Left cardiac atrium (tissue), 4 donors: ENCODE results near the gene MBD3L1. TPM values are rescaled to one million over a fixed set of nuclear protein-coding genes. Genes with fewer than 3 reads are reported as not detected.

Source experiments
- ATAC-seq, 2 donors: fragments of 200-7000 bp; cut with Tn5 transposase; one replicate each; pipeline ENCODE4 v1.9.1; 2020; ENCODE audit warnings: mild to moderate bottlenecking in 2 of 2, moderate library complexity in 2 of 2
- DNase-seq: peaks from one replicate; pipeline ENCODE4 v3.0.0-alpha.2; 2020
- intact Hi-C, 2 donors: fragments of 100-400 bp; cut with DNase I; formaldehyde crosslinking; loops; one replicate each; pipeline versions ENCODE4 v1.14.1 to v1.15.1; 2022 to 2023
- total RNA-seq, 2 donors: library from RNA; stranded (reverse); fragmentation: NEBNext Ultra II Directional; extraction: Animal tissue kit (Norgen Biotek cat#: 25700); gene quantifications; one replicate each; pipeline ENCODE4 v1.2.1, GENCODE V29; 2021
- donor health status: DM: no; HTN: yes; CAD: no.
- donor health status: DM: no; HTN: yes; CAD: no; lungs with severe emphysema.
- donor health status: DM: yes; HTN: yes; CAD: no.
- donor health status: Dilated cardiomyopathy.

Gene MBD3L1
- total RNA-seq, 2 donors from 2014 or later = not detected

DNA sequence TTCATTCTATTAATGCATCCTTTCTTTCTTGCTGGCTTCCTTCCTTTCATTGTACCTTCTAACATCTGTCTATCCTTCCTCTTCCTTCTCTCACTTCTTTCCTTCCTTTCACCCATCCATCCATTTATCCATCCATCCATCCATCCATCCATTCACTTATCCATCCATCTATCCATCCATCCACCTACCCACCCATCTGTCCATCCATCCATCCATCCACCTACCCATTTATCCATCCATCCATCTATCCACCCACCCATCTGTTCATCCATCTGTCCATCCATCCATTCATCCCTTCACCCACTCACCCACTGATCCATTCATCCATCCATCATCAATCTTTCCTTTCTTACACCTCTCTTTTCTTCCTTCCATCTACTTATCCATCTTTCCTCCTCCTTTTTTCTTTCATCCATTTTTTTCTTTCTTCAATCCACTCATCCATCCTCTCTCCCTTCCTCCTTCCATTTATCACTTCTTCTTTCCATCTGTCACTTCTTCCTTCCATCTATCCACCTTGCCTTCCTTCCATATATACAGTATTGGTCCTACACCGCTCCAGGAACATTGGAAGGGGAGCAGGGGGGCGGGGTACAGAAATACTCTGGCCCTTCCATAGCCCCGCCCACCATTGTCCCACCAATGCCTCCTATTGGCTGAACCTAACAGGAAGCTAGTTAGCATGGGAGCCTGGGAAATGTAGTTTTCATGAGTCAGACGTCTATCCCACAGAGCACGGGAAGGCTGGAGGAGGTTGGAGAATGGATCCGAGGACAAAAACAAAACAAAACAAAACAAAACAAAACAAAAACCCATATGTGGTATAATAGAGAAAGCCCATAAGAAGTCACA lies 45.9 kb downstream of the MBD3L1 start:
- no peak for ATAC-seq
- DNase-seq = no peak
- intact Hi-C loops = no loop called here

DNA sequence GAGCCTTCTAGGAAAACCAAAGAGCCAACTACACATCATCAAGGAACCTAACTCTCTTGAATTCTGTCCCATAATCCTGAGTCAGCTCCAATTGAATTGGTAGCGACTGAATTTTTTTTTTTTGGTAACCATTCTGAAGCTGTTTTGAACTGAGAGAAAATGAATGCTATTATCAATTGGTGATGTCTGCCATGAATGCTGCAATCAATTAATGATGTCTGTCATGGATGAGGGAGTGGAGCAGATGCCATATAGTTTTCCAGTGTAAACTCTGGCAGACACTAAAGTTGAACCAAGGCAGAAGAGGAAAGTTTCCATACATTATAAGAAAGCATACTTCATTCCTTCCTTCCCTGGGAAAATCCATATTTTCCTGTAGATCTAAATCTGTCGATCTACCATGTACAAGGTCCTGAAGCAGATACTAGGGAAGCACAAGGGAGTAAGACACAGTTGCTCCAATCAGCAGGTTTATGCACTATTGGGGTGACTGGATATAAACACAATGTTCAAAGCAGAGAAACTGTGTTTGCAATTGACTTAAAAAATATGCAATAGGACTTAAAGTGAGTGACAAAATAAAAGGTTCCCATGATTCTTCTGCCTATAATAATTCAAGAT lies 48.8 kb downstream of the MBD3L1 start:
- ATAC-seq = no peak
- intact Hi-C loops = no loop called here
- no peak for DNase-seq

DNA sequence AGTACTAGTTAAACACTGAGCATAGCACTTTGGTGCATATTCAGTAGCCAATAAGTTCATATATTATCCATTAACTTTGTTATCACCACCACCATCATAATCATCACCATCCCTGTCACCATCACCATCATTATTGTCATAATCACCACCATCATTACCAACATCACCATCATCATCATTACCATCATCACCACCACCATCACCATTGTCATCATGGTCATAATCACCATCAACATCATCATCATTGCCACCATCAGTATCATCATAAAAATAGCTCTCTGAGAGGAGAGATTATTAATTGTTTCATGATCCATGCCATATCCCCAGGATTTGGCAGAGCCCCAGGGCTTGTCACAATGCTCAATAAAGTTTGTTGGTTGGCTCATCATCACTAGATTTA lies 49.3 kb downstream of the MBD3L1 start:
- DNase-seq (no peak), ATAC-seq (no peak)
- intact Hi-C loops = no loop called here

DNA sequence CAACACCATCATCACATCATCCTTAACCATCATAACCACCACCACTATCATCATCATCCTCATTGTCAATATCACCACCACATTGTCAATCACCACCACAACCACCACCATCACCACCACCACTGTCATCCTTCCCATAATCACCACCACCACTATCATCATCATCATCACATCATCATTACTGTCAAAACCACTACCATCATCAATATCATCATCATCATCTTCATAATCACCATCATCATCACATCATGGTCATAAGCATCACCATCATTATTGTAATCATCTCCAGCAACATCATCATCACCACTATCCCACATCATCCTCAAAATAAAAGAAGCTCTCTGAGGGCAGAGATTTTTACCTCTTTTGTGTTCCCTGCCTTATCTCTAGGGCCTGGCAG lies 52.2 kb downstream of the MBD3L1 start:
- no peak for DNase-seq
- intact Hi-C loops = no loop called here
- ATAC-seq = no peak

DNA sequence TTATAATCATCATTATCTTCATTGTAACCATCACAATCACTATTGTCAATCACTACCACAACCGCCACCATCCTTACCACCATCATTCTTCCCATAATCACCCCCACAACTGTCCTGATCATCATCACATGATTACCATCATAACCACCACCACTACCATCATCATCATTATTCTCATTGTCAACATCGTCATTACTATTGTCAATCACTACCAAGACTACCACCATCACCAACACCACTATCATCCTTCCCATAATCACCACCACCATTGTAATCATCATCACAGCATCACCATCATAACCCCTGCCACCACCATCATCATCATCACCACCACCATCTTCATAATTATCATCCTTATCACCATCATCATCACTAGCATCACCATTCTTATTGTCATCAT lies 55.2 kb downstream of the MBD3L1 start:
- DNase-seq (no peak), ATAC-seq (no peak)
- intact Hi-C loops = no loop called here

DNA sequence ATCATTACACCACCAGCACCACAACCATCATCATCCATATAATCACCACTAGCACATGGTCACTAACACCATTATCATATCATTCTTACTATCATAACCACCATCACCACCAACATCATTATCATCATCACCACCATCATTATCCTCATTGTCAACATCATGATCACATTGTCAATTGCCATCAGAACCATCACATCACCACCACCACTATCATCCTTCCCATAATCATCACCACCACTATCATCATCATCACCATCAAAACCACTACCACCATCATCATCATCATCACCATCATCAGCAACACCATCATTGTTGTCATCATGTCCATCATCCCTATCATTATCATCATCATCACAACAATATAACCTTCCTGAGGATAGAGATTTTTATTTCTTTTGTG lies 58.1 kb downstream of the MBD3L1 start:
- DNase-seq = no peak
- no peak for ATAC-seq
- intact Hi-C loops = no loop called here

Other genes with a start within 250 kb of the MBD3L1 start
- 10 to 100 TPM; 10.8 to 12.4 TPM for gene ADAMTS10, start 221.7 kb upstream of the MBD3L1 start, total RNA-seq
- gene NFILZ, start 201.7 kb upstream of the MBD3L1 start, total RNA-seq = not detected
- gene ACTL9, start 133.6 kb upstream of the MBD3L1 start, total RNA-seq = not detected
- not detected for gene OR2Z1, start 110.7 kb upstream of the MBD3L1 start, total RNA-seq
- gene ZNF558, start 73 bp upstream of the MBD3L1 start, total RNA-seq = 10 to 100 TPM; 13.3 to 13.5 TPM
- 1 to 10 TPM; 1.3 to 1.7 TPM for gene MUC16, start 178.0 kb downstream of the MBD3L1 start, total RNA-seq